Testis (tissue), 3 donors: ENCODE measurements around the gene CROCC2. TPM values are rescaled to one million over a fixed set of nuclear protein-coding genes. Genes with fewer than 3 reads are reported as not detected.

ENCODE experiments used
- DNase-seq: peaks from one replicate; pipeline ENCODE4 v3.0.0-alpha.2; 2019
- H3K27ac ChIP-seq, 2 donors: fragments of 200-600 bp; sonication (generic); one replicate each; pipeline ENCODE4 v1.5.1; 2019
- H3K27me3 ChIP-seq: fragments of 200-600 bp; sonication (generic); one replicate; pipeline ENCODE4 v1.5.1; 2019
- H3K36me3 ChIP-seq: fragments of 200-600 bp; sonication (generic); one replicate; pipeline ENCODE4 v1.5.1; 2017; ENCODE audit warnings: low read depth; ENCODE audit errors: missing control alignments
- H3K4me1 ChIP-seq: fragments of 200-600 bp; sonication (generic); one replicate; pipeline ENCODE4 v1.5.1; 2019
- H3K4me3 ChIP-seq, 2 donors: fragments of 200-600 bp; sonication (generic); one replicate each; pipeline ENCODE4 v1.5.1; 2017 to 2019
- H3K9me3 ChIP-seq: fragments of 200-600 bp; sonication (generic); one replicate; pipeline ENCODE4 v1.5.1; 2017
- CTCF ChIP-seq, 3 experiments: fragments of 450-650 bp in 2 of 3; fragments of 200-600 bp in 1 of 3; sonication (generic) in 1 of 3; IDR thresholded peaks; one replicate each; pipeline ENCODE4 v1.5.1; 2016 to 2019; ENCODE audit warnings: antibody characterized with exemption in 3 of 3, mild to moderate bottlenecking in 2 of 3, moderate library complexity in 1 of 3
- POLR2A ChIP-seq: fragments of 450-650 bp; IDR thresholded peaks from one replicate; pipeline ENCODE4 v1.6.1; 2017; ENCODE audit warnings: antibody characterized with exemption, mild to moderate bottlenecking, moderate library complexity
- WGBS, 2 donors: methylation state at CpG; one replicate each; pipeline ENCODE4 v1.1.5; 2018; 5-methylcytosine and 5-hydroxymethylcytosine counted together
- intact Hi-C: fragments of 100-400 bp; cut with DNase I; formaldehyde crosslinking; loops from one replicate; pipeline ENCODE4 v1.15.1; 2023; ENCODE audit warnings: low total_unique reads
- polyA plus RNA-seq: library from polyadenylated mRNA; stranded (reverse); fragments of 350-450 nt; fragmentation: Illumina TruSeq; extraction: RNeasy Lipid Tissue Mini Kit (QIAGEN cat#74804); gene quantifications from one replicate; pipeline ENCODE4 v1.2.3, GENCODE V29; 2014; ENCODE audit warnings: low read depth, low replicate concordance; ENCODE audit not compliant: insufficient read depth
- total RNA-seq, 2 donors: library from RNA; depleted of rRNA; stranded (reverse); fragments of >200 nt; gene quantifications; one replicate each; pipeline ENCODE4 v1.2.3, GENCODE V29; 2016

Gene CROCC2
- total and polyA plus RNA-seq, 3 donors from 2014 or later = 0.43 to 0.55 (median 0.51) TPM

DNA sequence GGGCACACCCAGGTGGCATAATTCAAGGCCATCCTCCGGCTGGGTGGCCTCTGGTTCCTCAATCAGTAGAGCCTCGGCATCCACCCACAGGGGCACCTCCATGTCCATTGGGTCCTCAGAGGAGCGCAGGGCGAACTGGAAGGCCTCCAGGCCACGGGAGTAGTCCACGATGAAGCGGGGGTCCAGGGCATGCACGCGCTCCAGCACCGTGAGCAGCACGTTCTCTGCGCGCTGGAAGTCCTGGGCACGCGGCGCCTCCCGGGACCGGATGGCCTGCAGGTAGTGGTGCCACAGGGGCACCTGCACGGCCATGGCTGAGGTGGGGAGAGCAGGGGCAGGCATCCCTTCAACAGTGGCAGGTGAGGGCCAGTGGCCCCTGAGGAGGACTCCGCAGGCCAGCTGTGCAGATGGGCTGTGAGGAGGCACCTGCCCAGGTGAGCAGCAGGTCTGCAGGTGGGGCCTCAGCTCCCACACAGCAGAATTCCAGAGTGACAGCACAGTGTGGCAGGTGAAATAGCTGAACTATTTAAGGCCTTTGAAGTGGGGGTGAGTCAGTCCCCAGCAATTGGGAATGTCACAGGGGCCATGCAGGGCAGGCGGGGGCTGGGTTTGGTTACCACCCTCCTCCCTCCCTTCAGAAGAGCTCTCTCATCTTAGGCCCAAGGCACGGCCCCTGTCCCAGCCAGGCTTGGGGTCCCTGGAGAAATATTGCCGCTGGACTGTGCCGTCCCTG is 10.3 kb upstream of the CROCC2 start, which contains the start of gene MAB21L4:
MAB21L4 (minus strand) TSS at position 501 of the 733 bp plus-strand sequence; CDS start at position 342, 159 bp downstream.
- Histone ChIP-seq H3K9me3 (no peaks in the 10 kb centered on the region), H3K4me1 (peaks cover 11% of the 10 kb centered on the region), H3K27ac (no peak within 1 kb of the TSS), H3K4me3 (no peak within 1 kb of the TSS), H3K36me3 (no peaks in the 10 kb centered on the region), H3K27me3 (no peaks in the 10 kb centered on the region)
- 88 to 93% methylated on average over 6 to 24 of the region's 24 CpGs for WGBS, 2 donors
- no peak for DNase-seq
- no peak for TF ChIP-seq POLR2A
- no peak for TF ChIP-seq CTCF (IDR thresholded peaks at IDR 0.05)
- intact Hi-C loops = no loop called here

GRCh38 chr2:240896394-240896793 is 9.7 kb upstream of the CROCC2 start:
- 71% methylated on average over 7 of the region's 7 CpGs; no CpG with 5 or more reads in 1 of the 2 donors for whole genome bisulfite sequencing, 2 donors
- intact Hi-C loops = no loop called here

DNA sequence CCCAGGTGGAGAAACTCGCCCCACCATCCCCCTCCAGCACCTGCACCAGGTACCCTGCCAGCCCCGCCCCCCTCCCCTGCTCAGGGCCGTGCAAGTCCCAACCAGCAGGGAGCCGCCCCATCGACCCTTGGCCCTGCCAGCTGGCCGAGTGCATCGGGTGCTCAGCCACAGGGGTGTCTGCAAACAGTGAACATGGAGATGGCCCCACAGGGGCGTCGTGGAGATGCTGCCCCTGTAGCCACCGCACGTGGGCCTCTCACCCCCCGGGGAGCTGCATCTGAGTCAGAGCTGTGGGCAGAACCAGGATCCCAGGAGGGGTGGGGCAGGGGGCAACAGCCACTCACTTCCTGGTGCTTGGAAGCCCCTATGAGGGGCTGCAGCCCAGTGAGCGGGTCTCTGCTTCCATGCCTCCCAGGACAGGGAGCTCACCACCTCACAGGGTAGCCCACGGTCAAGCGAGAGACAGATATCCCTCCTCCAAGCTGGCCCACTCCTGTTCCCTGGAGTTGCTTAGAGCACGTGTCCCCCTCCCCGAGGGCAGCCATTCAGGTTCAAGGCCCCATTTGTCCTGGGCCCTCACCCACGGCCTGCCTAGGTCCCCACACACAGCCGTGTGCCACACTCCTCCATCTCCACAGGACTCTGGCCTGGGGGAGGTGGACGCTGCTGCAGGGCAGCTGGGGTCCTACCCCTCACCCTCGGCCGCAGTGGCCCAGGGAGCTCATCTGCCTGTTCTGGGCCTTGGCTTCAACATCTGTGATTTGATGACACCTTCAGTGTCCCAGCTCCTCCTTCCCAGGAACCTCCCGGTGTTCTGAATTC is 9.1 kb upstream of the CROCC2 start:
- H3K4me1 ChIP-seq = peaks cover 11% of the 10 kb centered on the region
- TF ChIP-seq CTCF (IDR thresholded peaks at IDR 0.05) (no peak), POLR2A (no peak)
- 70 to 82% methylated on average over 7 to 22 of the region's 23 CpGs for WGBS, 2 donors
- no peaks in the 10 kb centered on the region for H3K36me3 ChIP-seq
- no peaks in the 10 kb centered on the region for H3K9me3 ChIP-seq
- H3K27ac ChIP-seq = no peak overlapping the region
- intact Hi-C loops = no loop called here
- no peak for DNase-seq
- no peaks in the 10 kb centered on the region for H3K27me3 ChIP-seq
- no peak overlapping the region for H3K4me3 ChIP-seq

More at GRCh38 chr2:240896394-240896793, 9.7 kb upstream of the CROCC2 start:
- Histone ChIP-seq H3K4me1 (peaks cover 11% of the 10 kb centered on the region), H3K9me3 (no peaks in the 10 kb centered on the region), H3K4me3 (no peak overlapping the region), H3K36me3 (no peaks in the 10 kb centered on the region), H3K27me3 (no peaks in the 10 kb centered on the region), H3K27ac (no peak overlapping the region)
- TF ChIP-seq POLR2A (no peak), CTCF (IDR thresholded peaks at IDR 0.05) (no peak)
- DNase-seq = no peak

GRCh38 chr2:240898108-240898730 is 7.9 kb upstream of the CROCC2 start:
- DNase-seq = peak; percentile 46
- TF ChIP-seq POLR2A (no peak), CTCF (IDR thresholded peaks at IDR 0.05) (no peak)
- intact Hi-C loops = no loop called here

More at GRCh38 chr2:240898108-240898730, 7.9 kb upstream of the CROCC2 start:
- Histone ChIP-seq H3K4me1 (peaks cover 11% of the 10 kb centered on the region), H3K36me3 (no peaks in the 10 kb centered on the region), H3K27ac (peak overlapping the region; percentile 38 to 39), H3K4me3 (no peak overlapping the region), H3K27me3 (no peaks in the 10 kb centered on the region), H3K9me3 (no peaks in the 10 kb centered on the region)
- WGBS, 2 donors = 56 to 85% methylated on average over 6 to 17 of the region's 17 CpGs
